ENCODE data around the gene PLCD4.

PLCD4 gene

GRCh38 chr2:218607436-218608115 is at the start of gene PLCD4:
Gene PLCD4 (plus strand): TSS chr2:218607899. CDS start chr2:218615740, 7,841 bp downstream.
- H3K4me3 ChIP-seq (ENCODE audit: control insufficient read depth, low read depth, low read length) = peak within 1 kb of the TSS; percentile 38
- peak; percentile 85 for DNase-seq (ENCODE audit: low read depth)
- TF ChIP-seq, protein P1, sequence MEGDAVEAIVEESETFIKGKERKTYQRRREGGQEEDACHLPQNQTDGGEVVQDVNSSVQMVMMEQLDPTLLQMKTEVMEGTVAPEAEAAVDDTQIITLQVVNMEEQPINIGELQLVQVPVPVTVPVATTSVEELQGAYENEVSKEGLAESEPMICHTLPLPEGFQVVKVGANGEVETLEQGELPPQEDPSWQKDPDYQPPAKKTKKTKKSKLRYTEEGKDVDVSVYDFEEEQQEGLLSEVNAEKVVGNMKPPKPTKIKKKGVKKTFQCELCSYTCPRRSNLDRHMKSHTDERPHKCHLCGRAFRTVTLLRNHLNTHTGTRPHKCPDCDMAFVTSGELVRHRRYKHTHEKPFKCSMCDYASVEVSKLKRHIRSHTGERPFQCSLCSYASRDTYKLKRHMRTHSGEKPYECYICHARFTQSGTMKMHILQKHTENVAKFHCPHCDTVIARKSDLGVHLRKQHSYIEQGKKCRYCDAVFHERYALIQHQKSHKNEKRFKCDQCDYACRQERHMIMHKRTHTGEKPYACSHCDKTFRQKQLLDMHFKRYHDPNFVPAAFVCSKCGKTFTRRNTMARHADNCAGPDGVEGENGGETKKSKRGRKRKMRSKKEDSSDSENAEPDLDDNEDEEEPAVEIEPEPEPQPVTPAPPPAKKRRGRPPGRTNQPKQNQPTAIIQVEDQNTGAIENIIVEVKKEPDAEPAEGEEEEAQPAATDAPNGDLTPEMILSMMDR (conservative IDR thresholded peaks at IDR 0.05; ENCODE audit: control insufficient read depth, insufficient read depth, low read depth, low read length) = peak; percentile 22

DNA sequence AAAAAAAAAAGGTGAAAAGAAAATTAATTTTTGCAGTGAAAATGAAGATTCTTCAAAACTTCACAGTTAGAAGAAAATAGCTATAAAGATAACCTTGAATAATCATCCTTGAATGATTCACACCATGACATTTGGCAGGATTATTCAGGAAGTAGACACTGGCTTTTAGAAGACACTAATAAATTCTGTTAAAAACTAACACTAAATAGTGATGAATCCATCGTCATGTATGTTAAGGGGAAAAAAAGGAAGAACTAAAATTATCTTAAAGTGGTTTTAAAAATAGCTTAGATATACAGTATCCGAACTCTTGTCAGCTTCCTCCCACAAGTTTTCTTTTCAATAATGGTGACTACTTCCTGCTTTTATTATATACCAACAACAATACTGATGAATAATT is 49.8 kb upstream of the PLCD4 start:
- H3K4me3 ChIP-seq (ENCODE audit: control insufficient read depth, low read depth, low read length) = no peak overlapping the region
- DNase-seq (ENCODE audit: low read depth) = no peak
- TF ChIP-seq, protein P1 (conservative IDR thresholded peaks at IDR 0.05; ENCODE audit: control insufficient read depth, insufficient read depth, low read depth, low read length) = no peak

DNA sequence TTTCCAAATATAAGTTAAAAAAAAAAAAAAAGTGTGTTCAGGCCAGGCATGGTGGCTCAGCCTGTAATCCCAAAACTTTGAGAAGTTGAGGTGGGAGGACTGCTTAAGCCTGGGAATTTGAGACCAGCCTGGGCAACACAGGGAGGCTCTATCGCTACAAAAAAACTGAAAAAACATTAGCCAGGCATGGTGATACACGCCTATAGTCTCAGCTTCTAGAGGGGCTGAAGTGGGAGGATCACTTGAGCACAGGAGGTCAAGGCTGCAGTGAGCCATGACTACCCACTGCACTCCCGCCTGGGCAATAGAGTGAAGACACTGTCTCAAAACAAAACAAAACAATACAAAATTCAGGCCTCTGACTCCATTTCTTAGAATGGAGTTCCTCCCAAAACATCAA is 48.7 kb upstream of the PLCD4 start:
- no peak overlapping the region for H3K4me3 ChIP-seq (ENCODE audit: control insufficient read depth, low read depth, low read length)
- TF ChIP-seq, protein P1 (conservative IDR thresholded peaks at IDR 0.05; ENCODE audit: control insufficient read depth, insufficient read depth, low read depth, low read length) = no peak
- no peak for DNase-seq (ENCODE audit: low read depth)

GRCh38 chr2:218564056-218564455 is 43.6 kb upstream of the PLCD4 start:
- TF ChIP-seq, protein P1 (conservative IDR thresholded peaks at IDR 0.05; ENCODE audit: control insufficient read depth, insufficient read depth, low read depth, low read length) = no peak
- DNase-seq (ENCODE audit: low read depth) = no peak
- no peak overlapping the region for H3K4me3 ChIP-seq (ENCODE audit: control insufficient read depth, low read depth, low read length)

- no peak overlapping the region for H3K4me3 ChIP-seq (ENCODE audit: control insufficient read depth, low read depth, low read length)
- TF ChIP-seq, protein P1 (conservative IDR thresholded peaks at IDR 0.05; ENCODE audit: control insufficient read depth, insufficient read depth, low read depth, low read length) = no peak
- no peak for DNase-seq (ENCODE audit: low read depth)
Observed at GRCh38 chr2:218566296-218566695, 41.4 kb upstream of the PLCD4 start.

GRCh38 chr2:218567797-218568189 is 39.9 kb upstream of the PLCD4 start:
- TF ChIP-seq, protein P1 (conservative IDR thresholded peaks at IDR 0.05; ENCODE audit: control insufficient read depth, insufficient read depth, low read depth, low read length) = no peak
- peak overlapping the region; percentile 83 for H3K4me3 ChIP-seq (ENCODE audit: control insufficient read depth, low read depth, low read length)
- no peak for DNase-seq (ENCODE audit: low read depth)

All from fibroblast of mammary gland (primary cell).